Gastroesophageal sphincter (tissue), 4 donors: Measurements from ENCODE around the gene KIR3DL3. TPM values are rescaled to one million over a fixed set of nuclear protein-coding genes. Genes with fewer than 3 reads are reported as not detected.
"Not testable (repeated sequence)": the region's sequence is repeated elsewhere in the genome, so short reads cannot be mapped to it uniquely, and the experiment has no call there.

Experiments used
- ATAC-seq: fragments of 150-250 bp; one replicate; pipeline ENCODE4 v1.9.1; 2016; ENCODE audit warnings: mild to moderate bottlenecking, moderate library complexity
- H3K27ac ChIP-seq, 4 donors: fragments of 200-600 bp; sonication (generic) in 3 of 4; 1 replicate in 3 of 4; 2 replicates in 1 of 4; pipeline ENCODE4 v1.5.1; 2016 to 2019
- H3K27me3 ChIP-seq: fragments of 200-600 bp; sonication (generic); one replicate; pipeline ENCODE4 v1.5.1; 2019
- H3K36me3 ChIP-seq, 2 donors: fragments of 200-600 bp; sonication (generic); one replicate each; pipeline ENCODE4 v1.5.1; 2019; ENCODE audit warnings: control low read depth in 1 of 2
- H3K4me1 ChIP-seq, 3 donors: fragments of 200-600 bp; sonication (generic); 1 replicate in 2 of 3; 2 replicates in 1 of 3; pipeline ENCODE4 v1.5.1; 2016 to 2019; ENCODE audit warnings: control low read depth in 2 of 3
- H3K4me3 ChIP-seq, 2 donors: fragments of 200-600 bp; sonication (generic); one replicate each; pipeline ENCODE4 v1.5.1; 2019; ENCODE audit warnings: mild to moderate bottlenecking in 1 of 2, moderate library complexity in 1 of 2
- H3K9me3 ChIP-seq, 3 donors: fragments of 200-600 bp; sonication (generic); one replicate each; pipeline ENCODE4 v1.5.1; 2017 to 2019; ENCODE audit warnings: control low read depth in 2 of 3
- CTCF ChIP-seq, 4 experiments: fragments of 200-600 bp in 2 of 4; fragments of 450-650 bp in 2 of 4; sonication (generic) in 1 of 4; IDR thresholded peaks; one replicate each; pipeline ENCODE4 v1.5.1; 2017 to 2019; ENCODE audit warnings: antibody characterized with exemption in 4 of 4, mild to moderate bottlenecking in 2 of 4, moderate library complexity in 2 of 4
- EP300 ChIP-seq: sonication (generic); formaldehyde crosslinking; IDR thresholded peaks from one replicate; pipeline ENCODE4 v1.6.1; 2017; ENCODE audit warnings: antibody characterized with exemption, mild to moderate bottlenecking
- POLR2A ChIP-seq, 2 donors: fragments of 450-650 bp; IDR thresholded peaks; one replicate each; pipeline ENCODE4 v1.6.1; 2017; ENCODE audit warnings: antibody characterized with exemption in 2 of 2, mild to moderate bottlenecking in 2 of 2, moderate library complexity in 1 of 2
- POLR2AphosphoS5 ChIP-seq: sonication (generic); formaldehyde crosslinking; IDR thresholded peaks from one replicate; pipeline ENCODE4 v1.6.1; 2017; ENCODE audit warnings: antibody characterized with exemption
- WGBS, 2 donors: methylation state at CpG; one replicate each; pipeline ENCODE4 v1.1.5; 2018; ENCODE audit warnings: low coverage in 1 of 2; 5-methylcytosine and 5-hydroxymethylcytosine counted together
- total RNA-seq, 4 donors: library from RNA; depleted of rRNA; stranded (reverse); fragments of >200 nt; gene quantifications; one replicate each; pipeline ENCODE4 v1.1.0, GENCODE V29; 2016

KIR3DL3 gene
- total RNA-seq, 4 donors from 2014 or later, result not detected

- no peak overlapping the region for H3K4me3 ChIP-seq
- H3K27ac ChIP-seq, result no peak overlapping the region
- H3K4me1 ChIP-seq, result no peaks in the 10 kb centered on the region
- H3K9me3 ChIP-seq, result peaks cover 0 to 5% (median 0%) of the 10 kb centered on the region in 3 donors
- no peak for ATAC-seq
- TF ChIP-seq POLR2AphosphoS5 (no peak), EP300 (no peak), POLR2A (IDR thresholded peaks at IDR 0.05) (no peak), CTCF (IDR thresholded peaks at IDR 0.05) (no peak)
- WGBS, 2 donors, result 38 to 80% methylated on average over 1 of the region's 1 CpG
- no peaks in the 10 kb centered on the region for H3K36me3 ChIP-seq
- no peaks in the 10 kb centered on the region for H3K27me3 ChIP-seq
Measured at GRCh38 chr19:54738715-54739114, 14.5 kb downstream of the KIR3DL3 start.

GRCh38 chr19:54739587-54740497 lies 15.6 kb downstream of the KIR3DL3 start:
- H3K4me3 ChIP-seq, result no peak overlapping the region
- 63 to 100% methylated on average over 2 to 9 of the region's 13 CpGs for WGBS, 2 donors
- TF ChIP-seq POLR2AphosphoS5, result no peak
- no peak for TF ChIP-seq CTCF (IDR thresholded peaks at IDR 0.05)
- no peak for TF ChIP-seq EP300
- no peak for TF ChIP-seq POLR2A (IDR thresholded peaks at IDR 0.05)

GRCh38 chr19:54741950-54742349 lies 17.7 kb downstream of the KIR3DL3 start:
- H3K4me1 ChIP-seq, H3K9me3 ChIP-seq, H3K27me3 ChIP-seq, H3K4me3 ChIP-seq, H3K36me3 ChIP-seq, H3K27ac ChIP-seq, ATAC-seq: not testable (repeated sequence)
- 53% methylated on average over 5 of the region's 5 CpGs; no CpG with 5 or more reads in 1 of the 2 donors for WGBS, 2 donors

More at GRCh38 chr19:54739587-54740497, 15.6 kb downstream of the KIR3DL3 start:
- H3K36me3 ChIP-seq, result no peaks in the 10 kb centered on the region
- no peak for ATAC-seq
- no peaks in the 10 kb centered on the region for H3K27me3 ChIP-seq
- H3K4me1 ChIP-seq, result no peaks in the 10 kb centered on the region
- H3K9me3 ChIP-seq, result no peaks in the 10 kb centered on the region
- H3K27ac ChIP-seq, result no peak overlapping the region

- not testable (repeated sequence) for ATAC-seq, H3K27me3 ChIP-seq, H3K4me1 ChIP-seq, H3K36me3 ChIP-seq, H3K4me3 ChIP-seq, H3K9me3 ChIP-seq, H3K27ac ChIP-seq
- 50% methylated on average over 1 of the region's 5 CpGs; no CpG with 5 or more reads in 1 of the 2 donors for WGBS, 2 donors
Measured at GRCh38 chr19:54744080-54744479, 19.8 kb downstream of the KIR3DL3 start.

- not testable (repeated sequence) for ATAC-seq, H3K27me3 ChIP-seq, H3K27ac ChIP-seq, H3K4me1 ChIP-seq, H3K36me3 ChIP-seq, H3K9me3 ChIP-seq, H3K4me3 ChIP-seq
- 58 to 80% methylated on average over 3 to 8 of the region's 9 CpGs for WGBS, 2 donors
Measured at GRCh38 chr19:54747614-54748322, 23.5 kb downstream of the KIR3DL3 start.

- H3K27ac ChIP-seq, H3K36me3 ChIP-seq, ATAC-seq, H3K9me3 ChIP-seq, H3K27me3 ChIP-seq, H3K4me3 ChIP-seq, H3K4me1 ChIP-seq: not testable (repeated sequence)
- 32 to 42% methylated on average over 5 of the region's 6 CpGs for WGBS, 2 donors
Measured at GRCh38 chr19:54750276-54750675, 26.0 kb downstream of the KIR3DL3 start.

GRCh38 chr19:54756204-54757110 lies 32.2 kb downstream of the KIR3DL3 start:
- not testable (repeated sequence) for ATAC-seq, H3K36me3 ChIP-seq, H3K4me3 ChIP-seq, H3K4me1 ChIP-seq, H3K9me3 ChIP-seq, H3K27ac ChIP-seq
- no CpG with 5 or more reads among the region's 12 CpGs for WGBS, 2 donors
- H3K27me3 ChIP-seq, result peaks cover 12% of the 10 kb centered on the region

- not testable (repeated sequence) for H3K9me3 ChIP-seq, H3K27ac ChIP-seq, ATAC-seq, H3K4me3 ChIP-seq, H3K4me1 ChIP-seq, H3K36me3 ChIP-seq
- peaks cover 12% of the 10 kb centered on the region for H3K27me3 ChIP-seq
- WGBS, 2 donors, result 17% methylated on average over 1 of the region's 6 CpGs; no CpG with 5 or more reads in 1 of the 2 donors
Measured at GRCh38 chr19:54758577-54758976, 34.3 kb downstream of the KIR3DL3 start.

GRCh38 chr19:54764219-54764618 lies 40.0 kb downstream of the KIR3DL3 start:
- not testable (repeated sequence) for H3K36me3 ChIP-seq, ATAC-seq, H3K27me3 ChIP-seq, H3K4me3 ChIP-seq, H3K27ac ChIP-seq, H3K4me1 ChIP-seq
- WGBS, 2 donors, result 46 to 80% methylated on average over 1 to 2 of the region's 8 CpGs
- peaks cover 0 to 12% (median 0%) of the 10 kb centered on the region in 3 donors for H3K9me3 ChIP-seq

- peaks cover 0 to 12% (median 0%) of the 10 kb centered on the region in 3 donors for H3K9me3 ChIP-seq
- ATAC-seq, H3K27ac ChIP-seq, H3K27me3 ChIP-seq, H3K4me1 ChIP-seq, H3K4me3 ChIP-seq, H3K36me3 ChIP-seq: not testable (repeated sequence)
- WGBS, 2 donors, result 64 to 80% methylated on average over 1 to 3 of the region's 4 CpGs
Measured at GRCh38 chr19:54766464-54766863, 42.2 kb downstream of the KIR3DL3 start.
